Fibroblast of mammary gland (primary cell): ENCODE measurements around the gene SIRPA.

Source experiments
- DNase-seq: peaks from one replicate; pipeline ENCODE4 v3.0.0-alpha.2; 2010; ENCODE audit warnings: low read depth
- H3K4me3 ChIP-seq: 2 replicates; pipeline ENCODE4 v1.5.1; 2011; ENCODE audit warnings: low read depth, mild to moderate bottlenecking, low read length, moderate library complexity; ENCODE audit not compliant: control insufficient read depth
- CTCF ChIP-seq: conservative IDR thresholded peaks from 2 replicates; pipeline ENCODE4 v1.5.1; 2011; ENCODE audit warnings: low read depth, low read length, inconsistent platforms; ENCODE audit not compliant: control insufficient read depth, insufficient read depth

The SIRPA gene

GRCh38 chr20:1866834-1867233, 28.4 kb upstream of the SIRPA start:
- no peak overlapping the region for H3K4me3 ChIP-seq
- no peak for TF ChIP-seq CTCF
- no peak for DNase-seq

- no peak for DNase-seq
- TF ChIP-seq CTCF: no peak
Measured at GRCh38 chr20:1867495-1868260, 27.5 kb upstream of the SIRPA start.

GRCh38 chr20:1868856-1869255, 26.4 kb upstream of the SIRPA start:
- H3K4me3 ChIP-seq: no peak overlapping the region
- no peak for TF ChIP-seq CTCF
- peak; percentile 61 for DNase-seq

More at GRCh38 chr20:1867495-1868260, 27.5 kb upstream of the SIRPA start:
- H3K4me3 ChIP-seq: no peak overlapping the region

- no peak for DNase-seq
- TF ChIP-seq CTCF: no peak
- no peak overlapping the region for H3K4me3 ChIP-seq
Measured at GRCh38 chr20:1870323-1870722, 24.9 kb upstream of the SIRPA start.

GRCh38 chr20:1870792-1871550, 24.2 kb upstream of the SIRPA start:
- DNase-seq: no peak
- no peak for TF ChIP-seq CTCF
- H3K4me3 ChIP-seq: no peak overlapping the region

- no peak overlapping the region for H3K4me3 ChIP-seq
Measured at GRCh38 chr20:1871807-1872458, 23.3 kb upstream of the SIRPA start.

More at GRCh38 chr20:1871807-1872458, 23.3 kb upstream of the SIRPA start:
- DNase-seq: no peak
- no peak for TF ChIP-seq CTCF
